ENCODE measurements around the gene TMPRSS2. TPM values are rescaled to one million over a fixed set of nuclear protein-coding genes. Genes with fewer than 3 reads are reported as not detected.

Gene TMPRSS2
- total RNA-seq, 1 donor from 2014 or later = not detected

Small RNAs within 50 kb of the gene (small RNA-seq; reads per million reads assigned to genes)
- not detected for gene RF00421

Other genes starting within 250 kb of the TMPRSS2 start
- gene FAM3B, start 191.4 kb downstream of the TMPRSS2 start, total RNA-seq = not detected
- 0.41 TPM for gene MX2, start 146.1 kb downstream of the TMPRSS2 start, total RNA-seq
- gene MX1, start 81.9 kb downstream of the TMPRSS2 start, total RNA-seq = 5.7 TPM

All from frontal cortex (tissue), 1 donor.